ENCODE measurements around the gene IFT52. TPM values are rescaled to one million over a fixed set of nuclear protein-coding genes. Genes with fewer than 3 reads are reported as not detected.

The IFT52 gene
- total and polyA plus RNA-seq, 7 donors: 15.7 to 46.3 (median 30.7) TPM

- Histone ChIP-seq H3K27ac (no peak overlapping the region), H3K27me3 (peaks cover 0 to 18% (median 0%) of the 10 kb centered on the region in 3 donors), H3K9me3 (no peaks in the 10 kb centered on the region), H3K36me3 (no peaks in the 10 kb centered on the region), H3K4me1 (no peaks in the 10 kb centered on the region), H3K4me3 (no peak overlapping the region)
- intact Hi-C loops (cut with DNase I): no loop called here
- no peak for TF ChIP-seq CTCF (IDR thresholded peaks at IDR 0.05)
- TF ChIP-seq POLR2AphosphoS5 (IDR thresholded peaks at IDR 0.05): no peak
- TF ChIP-seq POLR2A (IDR thresholded peaks at IDR 0.05): no peak
- no peak for TF ChIP-seq EP300 (IDR thresholded peaks at IDR 0.05)
- 94 to 97% methylated on average over 5 of the region's 5 CpGs for WGBS, 2 donors
- DNase-seq: no peak
Measured at GRCh38 chr20:43676368-43676767, 85.6 kb downstream of the IFT52 start.

GRCh38 chr20:43680981-43681380, 90.2 kb downstream of the IFT52 start:
- no peak overlapping the region for H3K27ac ChIP-seq
- intact Hi-C loops (cut with DNase I): no loop called here
- H3K4me1 ChIP-seq: no peaks in the 10 kb centered on the region
- no peak overlapping the region for H3K4me3 ChIP-seq
- no peak for DNase-seq
- H3K36me3 ChIP-seq: no peaks in the 10 kb centered on the region
- WGBS, 2 donors: 84 to 91% methylated on average over 7 of the region's 7 CpGs
- H3K9me3 ChIP-seq: no peaks in the 10 kb centered on the region
- H3K27me3 ChIP-seq: no peaks in the 10 kb centered on the region
- no peak for TF ChIP-seq EP300 (IDR thresholded peaks at IDR 0.05)
- TF ChIP-seq POLR2AphosphoS5 (IDR thresholded peaks at IDR 0.05): no peak
- no peak for TF ChIP-seq POLR2A (IDR thresholded peaks at IDR 0.05)
- TF ChIP-seq CTCF (IDR thresholded peaks at IDR 0.05): no peak

GRCh38 chr20:43681468-43681942, 90.8 kb downstream of the IFT52 start:
- intact Hi-C loops (cut with DNase I): no loop called here
- Histone ChIP-seq H3K4me3 (no peak overlapping the region), H3K27ac (no peak overlapping the region), H3K36me3 (no peaks in the 10 kb centered on the region), H3K27me3 (no peaks in the 10 kb centered on the region), H3K9me3 (no peaks in the 10 kb centered on the region), H3K4me1 (no peaks in the 10 kb centered on the region)
- DNase-seq: no peak
- WGBS, 2 donors: 74 to 85% methylated on average over 8 of the region's 8 CpGs
- no peak for TF ChIP-seq POLR2AphosphoS5 (IDR thresholded peaks at IDR 0.05)
- TF ChIP-seq EP300 (IDR thresholded peaks at IDR 0.05): no peak
- no peak for TF ChIP-seq CTCF (IDR thresholded peaks at IDR 0.05)
- no peak for TF ChIP-seq POLR2A (IDR thresholded peaks at IDR 0.05)

- H3K4me3 ChIP-seq: no peak overlapping the region
- no peaks in the 10 kb centered on the region for H3K36me3 ChIP-seq
- no peak for TF ChIP-seq EP300 (IDR thresholded peaks at IDR 0.05)
- no peak for TF ChIP-seq POLR2AphosphoS5 (IDR thresholded peaks at IDR 0.05)
- no peak for TF ChIP-seq CTCF (IDR thresholded peaks at IDR 0.05)
- no peak for TF ChIP-seq POLR2A (IDR thresholded peaks at IDR 0.05)
- no peak for DNase-seq
- intact Hi-C loops (cut with DNase I): no loop called here
- no peaks in the 10 kb centered on the region for H3K4me1 ChIP-seq
- WGBS, 2 donors: 44 to 64% methylated on average over 2 of the region's 2 CpGs
- H3K27me3 ChIP-seq: no peaks in the 10 kb centered on the region
- H3K27ac ChIP-seq: no peak overlapping the region
- H3K9me3 ChIP-seq: no peaks in the 10 kb centered on the region
Measured at GRCh38 chr20:43681991-43682410, 91.3 kb downstream of the IFT52 start.

GRCh38 chr20:43682446-43682845, 91.7 kb downstream of the IFT52 start:
- no peaks in the 10 kb centered on the region for H3K27me3 ChIP-seq
- no peaks in the 10 kb centered on the region for H3K36me3 ChIP-seq
- H3K9me3 ChIP-seq: no peaks in the 10 kb centered on the region
- DNase-seq: no peak
- H3K4me3 ChIP-seq: no peak overlapping the region
- H3K27ac ChIP-seq: no peak overlapping the region
- 85 to 95% methylated on average over 9 of the region's 9 CpGs for WGBS, 2 donors
- no peak for TF ChIP-seq POLR2AphosphoS5 (IDR thresholded peaks at IDR 0.05)
- TF ChIP-seq CTCF (IDR thresholded peaks at IDR 0.05): no peak
- TF ChIP-seq EP300 (IDR thresholded peaks at IDR 0.05): no peak
- no peaks in the 10 kb centered on the region for H3K4me1 ChIP-seq
- intact Hi-C loops (cut with DNase I): no loop called here
